CD4-positive, alpha-beta T cell (primary cell): Measurements from ENCODE around the gene PSMD8. TPM values are rescaled to one million over a fixed set of nuclear protein-coding genes. Genes with fewer than 3 reads are reported as not detected.

Experiments
- ATAC-seq: fragments of 200-7000 bp; cut with Tn5 transposase; one replicate; pipeline ENCODE4 v1.10.0; 2022; ENCODE audit warnings: mild to moderate bottlenecking; ENCODE audit not compliant: poor library complexity
- CTCF ChIA-PET: fragments of 350-600 bp; sonication (Branson Sonifier 250); formaldehyde crosslinking; loops from one replicate; lab custom pipeline; 2021; ENCODE audit warnings: antibody characterized with exemption, inconsistent platforms; lab: Charles Lee
- POLR2A ChIA-PET: fragments of 350-600 bp; sonication (Branson Sonifier 250); formaldehyde crosslinking; loops from one replicate; lab custom pipeline; 2021; ENCODE audit warnings: antibody characterized with exemption, inconsistent platforms; lab: Charles Lee
- DNase-seq, 14 experiments: peaks; one replicate each; pipeline ENCODE4 v3.0.0-alpha.2; 2013 to 2020; ENCODE audit warnings: mixed read lengths in 2 of 14
- H3K27ac ChIP-seq, 2 donors: one replicate each; pipeline versions ENCODE4 v1.5.1 to v1.7.0; 2013; ENCODE audit warnings: low read length in 2 of 2, low read depth in 1 of 2, mild to moderate bottlenecking in 1 of 2
- H3K27me3 ChIP-seq, 2 experiments: 1 replicate in 1 of 2; 2 replicates in 1 of 2; pipeline versions ENCODE4 v1.6.1 to v1.7.0; 2013; ENCODE audit warnings: low read length in 2 of 2, control low read depth in 1 of 2, mild to moderate bottlenecking in 1 of 2, moderate library complexity in 1 of 2; ENCODE audit not compliant: insufficient read depth in 2 of 2, control insufficient read depth in 1 of 2
- H3K36me3 ChIP-seq: one replicate; pipeline ENCODE4 v1.6.1; 2013; ENCODE audit warnings: low read length, control low read depth; ENCODE audit not compliant: insufficient read depth
- H3K4me1 ChIP-seq: one replicate; pipeline ENCODE4 v1.6.1; 2013; ENCODE audit warnings: low read length, control low read depth; ENCODE audit not compliant: insufficient read depth
- H3K4me3 ChIP-seq: one replicate; pipeline ENCODE4 v1.5.1; 2013; ENCODE audit warnings: mild to moderate bottlenecking, low read length, moderate library complexity
- H3K9me3 ChIP-seq, 2 experiments: 1 replicate in 1 of 2; 2 replicates in 1 of 2; pipeline versions ENCODE4 v1.6.1 to v1.7.0; 2013; ENCODE audit warnings: low read length in 2 of 2, mild to moderate bottlenecking in 2 of 2, control low read depth in 1 of 2, moderate library complexity in 1 of 2; ENCODE audit not compliant: control insufficient read depth in 1 of 2, insufficient read depth in 1 of 2
- H3K27ac Mint-ChIP-seq: one replicate; pipeline ENCODE4 v1.8.0; 2020; ENCODE audit warnings: mixed read lengths
- H3K27me3 Mint-ChIP-seq: one replicate; pipeline ENCODE4 v1.8.0; 2021; ENCODE audit warnings: mixed read lengths
- H3K36me3 Mint-ChIP-seq: one replicate; pipeline ENCODE4 v1.8.0; 2021; ENCODE audit warnings: low read depth, mixed read lengths
- H3K4me1 Mint-ChIP-seq: one replicate; pipeline ENCODE4 v1.8.0; 2021; ENCODE audit warnings: low read depth, mixed read lengths
- H3K4me3 Mint-ChIP-seq: one replicate; pipeline ENCODE4 v1.8.0; 2020; ENCODE audit warnings: mild to moderate bottlenecking, mixed read lengths
- H3K9me3 Mint-ChIP-seq: one replicate; pipeline ENCODE4 v1.8.0; 2020; ENCODE audit warnings: mixed read lengths
- CTCF ChIP-seq: fragments of 200-600 bp; IDR thresholded peaks from one replicate; pipeline ENCODE4 v1.8.0; 2022; ENCODE audit warnings: antibody characterized with exemption, mild to moderate bottlenecking
- intact Hi-C, 2 experiments: fragments of 100-400 bp; cut with DNase I in 1 of 2; cut with micrococcal nuclease in 1 of 2; formaldehyde crosslinking; loops; one replicate each; pipeline versions ENCODE4 v1.15.1 to v1.9.0; 2023 to 2025; cut with DNase I, micrococcal nuclease
- total RNA-seq, 174 experiments: library from RNA in 2 of 174; stranded (reverse) in 2 of 174; gene quantifications; one replicate each; pipeline ENCODE4 v1.2.3 and lab custom pipeline; 2021 to 2026

Gene PSMD8
- total RNA-seq, 2 experiments from 2014 or later: 61.2 to 64.4 TPM

DNA sequence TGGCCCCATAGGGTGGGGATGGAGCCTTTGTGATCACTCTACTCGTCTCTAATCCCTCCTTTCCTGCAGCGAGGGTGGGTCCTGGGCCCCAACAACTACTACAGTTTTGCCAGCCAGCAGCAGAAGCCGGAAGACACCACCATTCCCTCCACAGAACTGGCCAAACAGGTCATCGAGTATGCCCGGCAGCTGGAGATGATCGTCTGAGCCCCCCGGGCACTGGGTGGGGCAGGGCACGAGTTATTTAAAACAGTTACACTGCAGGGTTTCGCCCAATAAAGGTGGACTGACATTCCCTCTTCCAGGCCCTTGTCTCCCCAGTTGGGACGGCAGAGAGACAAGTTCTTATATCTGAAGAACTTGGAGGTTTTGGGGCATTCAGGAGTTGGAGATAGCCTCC lies 8.8 kb downstream of the PSMD8 start:
- intact Hi-C loops: no loop called here
- POLR2A ChIA-PET: no interaction called here
- H3K36me3 Mint-ChIP-seq: peaks cover 82% of the 10 kb centered on the region
- CTCF ChIA-PET: no interaction called here
- Histone ChIP-seq H3K27ac (no peak overlapping the region), H3K4me3 (no peak overlapping the region), H3K36me3 (peaks cover 46% of the 10 kb centered on the region), H3K9me3 (peaks cover 0 to 5% of the 10 kb centered on the region in 2 experiments), H3K27me3 (peaks cover 10 to 13% of the 10 kb centered on the region in 2 experiments), H3K4me1 (peaks cover 31% of the 10 kb centered on the region)
- H3K4me3 Mint-ChIP-seq: no peak overlapping the region
- H3K4me1 Mint-ChIP-seq: peaks cover 23% of the 10 kb centered on the region
- ATAC-seq (no peak), DNase-seq (no peak)
- TF ChIP-seq CTCF: no peak
- H3K27ac Mint-ChIP-seq: no peak overlapping the region
- H3K27me3 Mint-ChIP-seq: peaks cover 35% of the 10 kb centered on the region
- no peaks in the 10 kb centered on the region for H3K9me3 Mint-ChIP-seq

- Histone ChIP-seq H3K4me3 (no peak overlapping the region), H3K36me3 (peaks cover 46% of the 10 kb centered on the region), H3K27me3 (peaks cover 11 to 13% of the 10 kb centered on the region in 2 experiments), H3K27ac (no peak overlapping the region), H3K9me3 (peaks cover 0 to 5% of the 10 kb centered on the region in 2 experiments), H3K4me1 (peaks cover 37% of the 10 kb centered on the region)
- no peak overlapping the region for H3K4me3 Mint-ChIP-seq
- no peaks in the 10 kb centered on the region for H3K9me3 Mint-ChIP-seq
- intact Hi-C loops: no loop called here
- no peak for TF ChIP-seq CTCF
- DNase-seq (no peak), ATAC-seq (no peak)
- no peak overlapping the region for H3K27ac Mint-ChIP-seq
- ChIA-PET CTCF (interaction anchor here (0.6 kb wide), 1 partner anchor 164 kb away, joined by 3 read pairs; no protein-coding TSS in a partner anchor), POLR2A (interaction anchor here (0.7 kb wide), 1 partner anchor 19 kb away, joined by 4 read pairs; the partner anchor contains the start of gene FAM98C)
- H3K27me3 Mint-ChIP-seq: peaks cover 37% of the 10 kb centered on the region
- H3K36me3 Mint-ChIP-seq: peaks cover 77% of the 10 kb centered on the region
- H3K4me1 Mint-ChIP-seq: peaks cover 26% of the 10 kb centered on the region
These were observed 9.4 kb downstream of the PSMD8 start for GRCh38 chr19:38383743-38384142.

DNA sequence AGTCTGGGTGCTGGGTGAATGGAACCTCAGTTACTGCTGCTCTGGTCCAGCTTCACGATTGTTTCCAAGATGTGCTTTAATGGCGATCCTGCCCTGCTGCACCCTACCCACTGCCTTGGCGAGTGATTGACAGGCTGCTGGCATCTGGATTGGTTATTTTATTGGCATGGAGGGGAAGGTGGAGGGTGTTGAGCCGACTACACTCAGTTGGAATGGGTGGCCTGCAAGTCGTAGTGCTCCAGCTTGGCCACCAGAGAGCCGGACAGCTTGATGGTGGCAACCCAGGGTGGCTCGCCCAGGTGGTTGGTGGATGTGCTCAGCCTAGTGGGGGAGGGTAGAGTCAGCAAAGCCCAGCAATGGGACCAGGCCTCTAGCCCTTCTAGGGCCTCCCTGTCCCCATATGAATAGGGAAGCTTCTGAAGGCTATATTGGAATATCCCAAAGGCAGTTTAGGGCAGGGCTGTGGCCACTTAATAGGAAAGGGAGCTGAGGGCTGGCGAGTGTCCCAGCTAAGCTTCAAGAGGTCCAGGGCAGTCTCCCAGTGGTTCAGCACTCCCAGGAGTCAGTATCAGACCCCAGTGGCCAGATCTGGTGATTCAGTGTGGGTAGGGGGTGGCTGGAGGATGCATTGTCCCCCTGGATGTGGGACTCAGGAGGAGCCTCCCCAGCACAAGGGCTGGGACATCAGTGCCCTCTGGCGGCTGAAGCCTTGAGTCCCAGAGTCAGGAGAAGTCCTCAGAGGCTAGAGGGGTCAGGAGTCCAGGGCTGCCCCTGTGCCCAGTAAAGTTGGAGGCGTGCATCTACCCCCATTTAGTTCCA lies 10.0 kb downstream of the PSMD8 start:
- no peak overlapping the region for H3K27ac ChIP-seq
- peaks cover 40% of the 10 kb centered on the region for H3K36me3 ChIP-seq
- POLR2A ChIA-PET: interaction anchor here (0.7 to 1.7 kb wide), 3 partner anchors 10 to 19 kb away, joined by 4 to 9 read pairs (median 8); partner anchors contain the start of genes FAM98C and PSMD8
- DNase-seq: no peak
- H3K36me3 Mint-ChIP-seq: peaks cover 71% of the 10 kb centered on the region
- peaks cover 18 to 20% of the 10 kb centered on the region in 2 experiments for H3K27me3 ChIP-seq
- no peak overlapping the region for H3K4me3 Mint-ChIP-seq
- H3K4me3 ChIP-seq: no peak overlapping the region
- H3K4me1 ChIP-seq: peaks cover 43% of the 10 kb centered on the region
- no peaks in the 10 kb centered on the region for H3K9me3 Mint-ChIP-seq
- H3K4me1 Mint-ChIP-seq: peaks cover 28% of the 10 kb centered on the region
- CTCF ChIA-PET: no interaction called here
- intact Hi-C loops: loop anchor here in 1 of 2 experiments (5.0 kb wide), 1 partner anchor 47 kb away; the partner anchor contains the start of gene CATSPERG
- TF ChIP-seq CTCF: no peak
- no peak for ATAC-seq
- H3K27me3 Mint-ChIP-seq: peaks cover 38% of the 10 kb centered on the region
- peaks cover 0 to 5% of the 10 kb centered on the region in 2 experiments for H3K9me3 ChIP-seq
- H3K27ac Mint-ChIP-seq: no peak overlapping the region
